ENCODE results near the gene SLC48A1. TPM values are rescaled to one million over a fixed set of nuclear protein-coding genes. Genes with fewer than 3 reads are reported as not detected.

Gene SLC48A1
- polyA plus RNA-seq, 1 donor from 2014 or later = 8.0 TPM

GRCh38 chr12:47811072-47811396 lies 38.0 kb downstream of the SLC48A1 start:
- peak overlapping the region; percentile 20 for H3K9ac ChIP-seq (ENCODE audit: low read length)
- H3K79me2 ChIP-seq (replicated peaks; ENCODE audit: insufficient read depth, low read length) = peaks cover 21% of the 10 kb centered on the region
- no peak overlapping the region for H2AFZ ChIP-seq (ENCODE audit: low read depth, low read length)
- no peaks in the 10 kb centered on the region for H3K9me3 ChIP-seq (ENCODE audit: low read length)
- H3K4me2 ChIP-seq (ENCODE audit: low read length) = no peak overlapping the region
- H4K20me1 ChIP-seq (ENCODE audit: insufficient read depth) = no peaks in the 10 kb centered on the region
- no peak for TF ChIP-seq EZH2 (IDR thresholded peaks at IDR 0.05; ENCODE audit: borderline replicate concordance, insufficient read depth, low read length, poor library complexity, severe bottlenecking)
- TF ChIP-seq RAD21 (conservative IDR thresholded peaks at IDR 0.05) = no peak
- no peak for TF ChIP-seq SMC3 (conservative IDR thresholded peaks at IDR 0.05; ENCODE audit: poor library complexity)
- no peak for TF ChIP-seq POLR2AphosphoS5 (IDR thresholded peaks at IDR 0.05)
- no peak for TF ChIP-seq CTCF (IDR thresholded peaks at IDR 0.05; ENCODE audit: poor library complexity, severe bottlenecking)
- TF ChIP-seq TAF1 (IDR thresholded peaks at IDR 0.05; ENCODE audit: low read depth) = no peak
- TF ChIP-seq REST (IDR thresholded peaks at IDR 0.05; ENCODE audit: borderline replicate concordance) = no peak
- TF ChIP-seq EP300 (conservative IDR thresholded peaks at IDR 0.05; ENCODE audit: poor library complexity, severe bottlenecking) = no peak
- TF ChIP-seq MXI1 (conservative IDR thresholded peaks at IDR 0.05; ENCODE audit: poor library complexity, severe bottlenecking) = no peak
- no peaks in the 10 kb centered on the region for H3K9me2 ChIP-seq (ENCODE audit: insufficient read depth, low read length)
- no peak overlapping the region for H3K27ac ChIP-seq (ENCODE audit: low read length)
- peak overlapping the region; percentile 16 for H3K4me3 ChIP-seq (ENCODE audit: low read length)
- H3F3A ChIP-seq (ENCODE audit: insufficient read depth, low read length, poor library complexity, severe bottlenecking) = no peaks in the 10 kb centered on the region
- H3K27me3 ChIP-seq (ENCODE audit: insufficient read depth, low read depth, low read length) = no peaks in the 10 kb centered on the region
- no peaks in the 10 kb centered on the region for H3K36me3 ChIP-seq (ENCODE audit: insufficient read depth, low read length)

- H3F3A ChIP-seq (ENCODE audit: insufficient read depth, low read length, poor library complexity, severe bottlenecking) = no peaks in the 10 kb centered on the region
- no peaks in the 10 kb centered on the region for H4K20me1 ChIP-seq (ENCODE audit: insufficient read depth)
- no peaks in the 10 kb centered on the region for H3K27me3 ChIP-seq (ENCODE audit: insufficient read depth, low read depth, low read length)
- H2AFZ ChIP-seq (ENCODE audit: low read depth, low read length) = no peak overlapping the region
- peak overlapping the region; percentile 54 for H3K9ac ChIP-seq (ENCODE audit: low read length)
- no peak overlapping the region for H3K4me2 ChIP-seq (ENCODE audit: low read length)
- H3K4me3 ChIP-seq (ENCODE audit: low read length) = peak overlapping the region; percentile 59
- H3K79me2 ChIP-seq (replicated peaks; ENCODE audit: insufficient read depth, low read length) = peaks cover 20% of the 10 kb centered on the region
- TF ChIP-seq REST (IDR thresholded peaks at IDR 0.05; ENCODE audit: borderline replicate concordance) (no peak), MXI1 (conservative IDR thresholded peaks at IDR 0.05; ENCODE audit: poor library complexity, severe bottlenecking) (no peak), TAF1 (IDR thresholded peaks at IDR 0.05; ENCODE audit: low read depth) (no peak), RAD21 (conservative IDR thresholded peaks at IDR 0.05) (no peak)
- peak overlapping the region; percentile 58 for H3K27ac ChIP-seq (ENCODE audit: low read length)
- H3K9me3 ChIP-seq (ENCODE audit: low read length) = no peaks in the 10 kb centered on the region
- H3K36me3 ChIP-seq (ENCODE audit: insufficient read depth, low read length) = no peaks in the 10 kb centered on the region
- no peaks in the 10 kb centered on the region for H3K9me2 ChIP-seq (ENCODE audit: insufficient read depth, low read length)
These were observed 38.8 kb downstream of the SLC48A1 start for GRCh38 chr12:47811581-47812484.
